Left kidney (tissue), 2 donors: ENCODE measurements around the gene SMIM31. TPM values are rescaled to one million over a fixed set of nuclear protein-coding genes. Genes with fewer than 3 reads are reported as not detected.

ENCODE experiments used
- DNase-seq: peaks from one replicate; pipeline ENCODE4 v3.0.0-alpha.2; 2013
- polyA plus RNA-seq: library from polyadenylated mRNA; unstranded; fragments of 120-200 nt; gene quantifications from one replicate; pipeline ENCODE4 v1.2.1, GENCODE V29; 2013; ENCODE audit not compliant: insufficient read length

The SMIM31 gene
- polyA plus RNA-seq, 1 donor, result 0.86 TPM

DNA sequence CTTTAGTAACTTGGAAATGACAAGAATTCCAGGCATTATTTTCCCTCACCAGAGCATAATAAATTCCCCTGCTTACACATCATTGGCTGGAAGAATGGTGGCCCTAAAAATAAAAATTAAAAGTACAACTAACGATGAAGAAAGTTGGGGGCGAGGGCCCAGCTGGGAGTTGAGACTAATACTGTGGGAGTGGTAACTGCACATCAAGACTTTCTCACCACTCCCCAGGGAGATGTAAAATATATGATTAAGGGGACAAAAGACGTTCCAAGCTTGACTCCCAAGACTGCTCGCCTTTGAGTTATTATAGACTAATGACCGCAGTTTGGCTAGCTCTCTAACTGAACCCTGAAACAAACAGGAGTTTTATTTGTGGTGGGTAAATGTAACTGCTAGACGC is 30.0 kb downstream of the SMIM31 start:
- peak; percentile 66 for DNase-seq

DNA sequence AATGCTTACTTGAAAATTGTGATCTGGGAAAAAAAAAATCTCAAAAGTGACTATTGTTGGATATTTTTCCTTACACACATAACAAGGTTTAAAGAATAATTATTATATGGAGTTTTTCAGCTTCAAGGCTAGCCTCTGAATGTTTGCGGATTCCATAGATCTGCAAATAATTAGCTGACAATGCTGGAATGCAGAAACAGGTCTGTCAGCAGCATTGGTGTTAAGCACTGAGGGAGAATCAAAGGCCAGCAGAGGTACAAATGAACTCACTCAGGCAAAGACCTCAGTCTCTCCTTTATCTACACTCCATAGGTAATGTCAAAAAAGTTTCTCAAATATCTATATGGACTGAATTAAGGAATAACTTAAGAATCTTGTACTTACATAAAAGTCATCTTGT is 35.1 kb downstream of the SMIM31 start:
- DNase-seq, result no peak

GRCh38 chr4:164790249-164790648 is 36.3 kb downstream of the SMIM31 start:
- no peak for DNase-seq

DNA sequence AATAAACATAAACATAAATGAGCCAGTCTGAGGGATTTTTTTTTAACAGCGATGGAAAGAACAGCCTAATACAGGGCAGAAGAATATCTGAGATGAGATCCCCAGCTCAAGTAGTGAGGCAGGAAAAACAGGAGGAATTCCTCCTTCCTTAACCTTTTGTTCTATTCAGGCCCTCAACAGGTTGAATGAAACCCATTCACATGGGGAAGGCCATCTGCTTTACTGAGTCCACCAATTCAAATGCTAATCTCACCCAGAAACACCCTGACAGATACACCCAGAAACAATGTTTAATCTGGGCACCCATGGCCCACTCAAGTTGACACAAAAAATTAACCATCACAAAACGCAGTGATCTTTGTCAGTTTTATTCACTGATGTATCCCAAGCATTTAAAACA is 45.5 kb downstream of the SMIM31 start:
- no peak for DNase-seq

DNA sequence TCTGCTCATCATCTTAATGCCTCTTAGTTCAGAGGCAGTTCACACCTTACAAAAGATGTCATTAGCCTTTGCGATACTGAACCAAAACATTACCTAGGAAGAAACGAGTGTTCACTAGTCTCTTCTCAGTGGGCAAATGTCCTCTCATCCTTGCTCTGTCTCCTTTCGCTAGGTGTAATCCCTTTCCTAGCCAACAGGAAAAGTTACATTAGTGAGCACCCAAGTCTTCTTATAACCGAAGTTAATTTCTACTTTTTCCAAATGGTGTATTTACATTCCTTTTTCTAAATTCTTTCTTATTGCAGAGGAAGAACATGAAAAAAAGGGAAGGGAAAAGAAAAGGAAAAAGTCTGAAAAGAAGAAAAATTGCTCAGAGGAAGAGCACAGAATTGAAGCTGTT is 46.9 kb downstream of the SMIM31 start:
- DNase-seq, result no peak

- DNase-seq, result no peak
Observed at GRCh38 chr4:164802301-164802901, 48.5 kb downstream of the SMIM31 start.

GRCh38 chr4:164803702-164804101 is 49.8 kb downstream of the SMIM31 start:
- no peak for DNase-seq

DNA sequence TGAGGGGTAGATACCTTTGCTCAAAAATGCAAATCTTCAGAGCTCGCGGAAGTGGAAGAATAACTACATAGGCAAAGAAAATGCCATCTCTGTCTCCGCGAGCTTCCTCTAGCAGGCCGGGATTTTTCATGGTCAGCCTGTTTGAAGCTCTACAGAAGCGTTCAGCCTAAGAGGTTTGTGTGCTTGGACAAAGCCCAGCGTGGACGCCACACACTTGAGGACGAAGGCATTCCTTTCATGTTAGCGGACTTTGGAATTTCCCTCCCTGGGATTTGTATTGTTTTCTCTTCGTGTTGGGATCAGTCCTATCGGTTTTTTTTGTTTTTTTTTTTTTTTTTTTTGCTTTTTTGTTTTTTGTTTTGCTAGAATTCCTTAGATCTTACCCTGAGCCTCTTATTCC is 53.7 kb downstream of the SMIM31 start:
- no peak for DNase-seq

- no peak for DNase-seq
Observed at GRCh38 chr4:164813554-164813953, 59.6 kb downstream of the SMIM31 start.

- DNase-seq, result no peak
Observed at GRCh38 chr4:164815711-164816110, 61.8 kb downstream of the SMIM31 start.

DNA sequence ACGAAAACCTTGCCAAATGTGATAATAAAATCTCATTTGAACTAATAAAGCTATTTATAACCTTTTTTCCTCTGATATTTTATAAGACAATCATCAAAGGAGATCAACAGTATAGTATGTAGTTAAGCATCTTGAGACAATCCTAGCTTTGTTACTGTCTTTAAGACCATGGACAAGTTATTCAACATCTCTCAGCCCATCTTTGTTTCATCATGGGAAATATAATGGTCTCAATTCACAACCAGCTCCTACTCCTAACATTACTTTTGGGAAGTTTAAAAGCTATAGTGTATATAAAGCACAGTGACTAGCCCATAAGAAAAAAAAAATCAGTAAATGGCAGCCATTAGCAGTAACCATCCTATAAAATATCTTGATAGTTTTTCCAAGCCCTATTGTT is 65.4 kb downstream of the SMIM31 start:
- no peak for DNase-seq

DNA sequence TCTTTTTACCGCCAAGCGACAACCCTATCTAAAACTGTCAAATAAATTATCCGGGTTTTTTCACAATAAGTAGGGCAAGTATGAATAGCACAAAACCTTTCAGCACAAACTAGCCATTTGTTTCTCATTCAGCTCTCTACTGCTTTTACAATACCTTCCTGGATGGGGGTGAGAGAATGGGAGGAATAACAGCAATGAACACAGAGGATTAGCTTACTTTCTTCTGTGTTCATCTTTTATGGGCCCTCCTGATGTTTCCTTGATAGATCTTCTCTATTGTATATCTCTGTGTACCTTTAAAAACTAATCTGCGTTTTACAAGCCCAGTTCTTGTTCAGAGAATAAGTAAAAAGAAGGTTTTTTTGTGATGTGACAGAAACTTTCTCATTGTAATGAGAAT is 67.8 kb downstream of the SMIM31 start:
- DNase-seq, result no peak

DNA sequence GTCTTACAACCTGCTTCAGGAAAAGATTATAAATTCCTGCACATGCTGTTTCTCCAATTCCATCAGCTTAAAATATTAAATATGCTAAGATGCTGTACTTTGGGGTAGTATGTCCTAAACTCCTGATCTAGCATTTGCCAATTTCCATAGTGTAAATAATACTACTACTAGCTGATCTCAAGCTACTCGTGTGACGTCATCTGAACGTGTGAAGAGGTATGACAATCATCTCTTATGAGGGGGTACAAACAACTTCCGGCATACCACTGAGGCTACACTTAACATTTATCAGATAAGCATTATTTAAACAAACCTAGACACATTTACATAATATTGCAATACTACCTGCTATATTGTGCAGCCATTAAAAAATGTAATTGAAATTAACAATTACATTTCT is 70.7 kb downstream of the SMIM31 start:
- no peak for DNase-seq

DNA sequence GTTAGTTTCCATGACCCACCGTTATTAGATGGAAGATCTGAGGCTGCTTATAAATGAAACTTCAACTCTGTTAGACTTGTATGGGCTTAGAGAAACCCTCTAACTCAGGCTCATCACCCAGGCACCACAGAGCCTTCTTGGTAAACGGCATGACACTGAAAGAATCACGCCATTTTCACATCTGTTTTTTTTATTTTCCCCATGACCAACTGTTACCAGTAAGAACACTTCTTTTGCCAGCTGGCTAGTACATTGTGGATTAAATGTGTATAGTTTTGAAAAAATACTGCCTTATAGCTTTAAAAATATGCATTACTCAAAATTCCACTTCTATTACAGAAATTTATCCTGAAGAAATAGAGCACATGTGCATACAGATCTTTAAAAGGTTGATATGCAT is 75.0 kb downstream of the SMIM31 start:
- DNase-seq, result no peak

DNA sequence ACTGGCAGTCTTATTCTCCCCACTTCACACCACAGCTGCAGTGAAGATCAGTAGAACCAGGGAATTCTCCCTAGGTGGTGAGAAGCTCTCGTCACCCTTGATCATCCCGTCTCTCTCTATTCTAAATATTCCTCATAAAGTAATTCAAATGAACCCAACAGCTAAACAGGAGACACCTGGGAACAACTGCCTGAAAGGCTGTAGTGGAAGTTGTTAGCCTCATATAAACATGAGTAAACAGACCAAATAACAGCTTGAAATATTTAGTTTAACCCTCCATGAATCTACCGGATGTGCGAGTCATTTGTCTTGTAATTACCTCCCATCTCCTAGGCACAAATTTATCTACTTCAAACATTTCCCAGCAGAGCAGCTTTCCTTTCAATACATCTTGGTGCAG is 92.6 kb downstream of the SMIM31 start:
- no peak for DNase-seq

GRCh38 chr4:164847016-164847415 is 93.1 kb downstream of the SMIM31 start:
- no peak for DNase-seq

DNA sequence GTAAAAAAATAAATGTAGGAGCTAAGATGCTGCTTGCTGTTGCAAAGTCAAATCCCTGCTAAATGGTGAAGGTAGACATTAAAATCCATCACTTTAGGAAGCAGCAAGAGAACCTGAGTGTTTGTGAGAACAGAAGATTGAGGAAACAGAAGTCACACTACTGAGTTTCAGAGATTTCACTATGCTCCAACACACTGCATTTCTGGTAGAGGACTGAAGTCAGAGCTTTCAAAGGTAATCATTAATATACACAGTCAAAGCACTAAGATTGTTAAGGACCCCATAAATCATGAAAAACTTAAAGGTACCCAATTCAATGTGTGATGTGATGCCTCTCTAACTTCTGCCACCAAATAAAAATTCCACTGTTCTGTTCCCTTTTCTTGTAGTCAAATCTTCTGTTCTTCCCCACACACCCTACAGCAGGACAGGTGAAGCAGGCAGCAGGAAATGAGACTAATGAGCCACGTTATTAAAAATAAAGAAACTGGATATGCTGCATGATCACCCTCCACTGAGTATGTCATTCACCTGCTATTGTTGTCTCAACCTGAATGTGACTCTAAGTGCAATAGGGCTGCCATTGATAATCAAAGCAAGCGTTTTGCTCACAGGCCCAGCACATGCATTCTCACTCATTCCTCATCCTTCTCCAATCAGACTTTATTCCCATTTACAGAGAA is 94.2 kb downstream of the SMIM31 start:
- DNase-seq, result no peak

Other genes with a start within 250 kb of the SMIM31 start
- gene APELA, start 123.0 kb downstream of the SMIM31 start, polyA plus RNA-seq, result 11.9 TPM
- 5.1 TPM for gene TRIM61, start 223.5 kb downstream of the SMIM31 start, polyA plus RNA-seq